NCI-H2171 (cell line): ENCODE measurements around the gene CD300LG.
A peak's percentile ranks its signal among the peaks of the same experiment; 100 is the strongest.
"Not testable (repeated sequence)": the region's sequence is repeated elsewhere in the genome, so short reads cannot be mapped to it uniquely, and the experiment has no call there.

ENCODE experiments used
- DNase-seq: peaks from one replicate; lab custom pipeline; 2025; lab: John Stamatoyannopoulos, UW

The CD300LG gene

GRCh38 chr17:43879723-43880419 lies 32.9 kb downstream of the CD300LG start:
- no peak for DNase-seq

DNA sequence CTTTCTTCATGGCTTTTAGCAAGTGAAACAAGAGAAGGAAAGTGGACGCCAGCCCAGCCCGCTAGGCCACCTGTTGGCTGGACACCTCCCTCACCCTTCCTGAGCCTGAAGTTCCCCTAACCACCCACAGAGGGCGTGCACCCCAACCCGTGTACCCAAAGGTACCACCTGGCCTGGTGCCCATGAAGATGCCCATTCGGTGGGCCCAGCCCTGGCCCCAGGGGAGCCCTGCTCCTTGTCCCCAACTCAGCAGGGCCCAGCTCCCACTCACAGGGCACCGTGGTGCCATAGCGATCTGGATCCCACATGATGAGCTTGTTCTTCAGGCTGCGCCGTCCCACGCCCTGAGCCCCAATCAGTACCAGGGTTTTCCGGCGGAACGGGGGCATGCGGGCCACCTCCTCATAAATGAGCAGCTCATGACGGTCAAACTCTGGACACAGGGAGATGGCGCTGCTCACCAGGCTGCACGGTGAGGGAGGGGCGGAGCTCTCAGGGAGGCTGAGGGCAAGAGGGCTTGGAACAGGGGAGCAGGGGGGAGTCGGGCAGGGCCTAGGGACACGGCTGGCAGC lies 33.5 kb downstream of the CD300LG start:
- DNase-seq = no peak

GRCh38 chr17:43881181-43881580 lies 34.2 kb downstream of the CD300LG start:
- DNase-seq = no peak

DNA sequence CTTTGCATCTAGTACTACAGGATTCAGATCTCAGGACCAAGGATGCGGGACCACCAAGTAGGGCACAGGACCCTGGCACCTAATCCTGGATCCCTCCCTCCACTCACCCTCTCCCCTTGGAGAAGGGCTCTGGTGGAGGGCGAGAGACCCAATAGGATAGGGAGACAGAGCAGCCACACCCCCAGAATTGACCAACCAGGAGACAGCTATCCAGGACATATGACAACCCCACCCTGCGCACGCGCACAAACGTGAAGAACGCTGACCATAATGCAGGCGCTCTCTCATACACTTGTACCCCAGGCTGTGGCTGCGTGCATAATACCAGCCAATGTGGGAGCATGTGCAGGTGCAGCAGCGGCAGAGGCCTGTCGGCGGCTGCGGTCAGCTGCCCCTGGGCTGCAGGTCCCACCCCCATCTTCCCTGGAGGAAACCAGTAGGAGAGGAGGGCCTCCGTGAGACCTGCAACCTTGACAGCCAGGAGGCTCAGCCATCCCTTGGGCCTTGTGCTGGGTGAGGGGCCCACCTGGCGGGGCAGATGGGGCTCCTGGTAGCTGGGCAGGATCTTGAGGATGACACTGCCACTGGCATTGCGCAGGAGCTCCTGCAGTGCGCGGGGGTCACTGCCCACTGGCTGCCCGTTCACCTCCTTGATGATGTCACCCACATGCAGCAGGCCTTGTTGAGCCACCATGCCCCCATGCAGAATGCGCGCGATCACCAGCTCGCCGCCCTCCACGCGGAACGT lies 35.0 kb downstream of the CD300LG start:
- no peak for DNase-seq

DNA sequence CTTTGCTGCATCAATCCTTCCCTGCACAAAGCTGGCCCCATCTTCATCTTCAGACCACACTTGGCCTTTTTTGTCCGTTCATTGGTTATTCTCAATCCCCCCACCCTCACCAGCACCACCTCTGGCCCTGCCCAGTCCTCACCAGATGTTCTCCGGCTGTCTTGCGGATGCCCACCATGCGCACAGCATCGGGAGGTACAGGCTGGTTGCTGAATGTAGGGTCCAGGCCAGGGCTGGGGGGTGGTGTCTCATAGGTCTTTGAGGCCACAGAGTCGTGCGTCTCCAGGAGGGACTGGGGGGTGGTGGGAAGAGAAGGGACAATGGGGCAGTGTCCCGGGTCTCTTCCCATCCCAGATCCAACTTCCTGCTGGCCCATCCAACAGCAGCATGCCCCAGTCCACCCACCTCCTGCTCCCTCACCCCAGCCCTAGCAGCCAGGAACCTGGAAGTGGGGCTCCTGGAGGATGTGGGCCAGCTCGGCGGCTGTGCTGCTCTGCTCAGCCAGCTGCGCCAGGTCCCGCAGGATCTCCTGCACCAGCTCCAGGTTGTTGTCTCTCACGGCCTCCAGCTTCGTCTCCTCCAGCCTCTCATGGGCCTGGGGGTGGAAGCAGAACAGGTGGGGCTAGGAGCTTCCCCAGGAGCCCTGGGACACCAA lies 35.9 kb downstream of the CD300LG start:
- no peak for DNase-seq

DNA sequence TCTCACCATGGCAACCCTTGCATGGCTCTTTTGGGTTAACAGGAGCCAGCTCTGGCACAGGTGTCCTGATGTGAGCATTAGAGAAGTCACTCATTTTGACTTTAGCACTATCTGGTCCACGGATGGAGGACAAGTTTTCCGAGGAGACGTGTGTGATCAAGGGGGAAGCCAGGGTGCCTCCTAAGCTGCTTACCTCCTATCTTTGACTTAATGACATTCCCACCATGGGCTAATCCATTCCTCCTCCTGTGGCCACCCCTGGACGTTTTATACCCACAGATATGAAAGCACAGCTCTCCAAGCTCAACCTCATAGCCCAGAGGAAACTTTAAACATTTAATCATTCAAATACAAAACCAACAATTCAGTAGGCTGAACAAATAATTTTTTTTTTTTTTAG lies 41.6 kb downstream of the CD300LG start:
- no peak for DNase-seq

- no peak for DNase-seq
These were observed 43.3 kb downstream of the CD300LG start for GRCh38 chr17:43890240-43890639.

DNA sequence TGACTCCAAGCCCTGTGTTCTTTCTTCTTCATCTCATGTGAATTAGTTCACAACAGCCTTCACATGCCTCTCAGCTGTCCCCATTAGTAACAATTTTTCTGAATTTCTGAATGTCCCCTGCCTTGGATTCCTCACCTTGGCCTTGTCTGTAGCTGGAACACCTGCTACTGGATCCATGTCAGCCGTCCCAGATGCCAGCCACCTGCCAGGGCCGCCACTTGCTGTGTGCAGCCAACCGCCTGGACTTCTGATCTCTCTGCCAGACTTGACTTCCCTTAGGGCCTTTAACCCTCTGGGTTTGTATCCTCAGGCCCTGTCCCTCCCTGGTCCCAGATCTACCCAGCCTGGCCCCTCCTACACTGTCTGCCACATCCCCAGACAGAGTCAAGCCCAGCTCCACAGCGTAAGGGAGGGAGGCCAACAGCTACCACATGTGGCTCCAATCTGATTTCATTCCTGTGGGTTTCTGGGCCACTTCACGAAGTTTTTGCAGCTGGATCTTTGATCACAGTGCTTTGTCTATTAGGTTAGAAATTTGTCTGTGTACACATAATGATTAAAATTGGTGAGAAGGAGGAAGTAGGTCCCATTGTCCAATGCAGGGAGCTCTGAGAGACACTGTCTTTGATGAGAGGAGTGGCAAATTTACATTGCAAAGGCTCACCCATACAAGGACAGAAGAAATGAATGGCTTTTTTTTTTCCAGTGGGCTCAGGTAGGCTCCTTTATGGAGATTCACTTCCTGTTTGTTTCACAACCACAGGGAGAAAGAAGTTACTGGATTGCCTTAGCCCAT lies 45.1 kb downstream of the CD300LG start:
- no peak for DNase-seq

DNA sequence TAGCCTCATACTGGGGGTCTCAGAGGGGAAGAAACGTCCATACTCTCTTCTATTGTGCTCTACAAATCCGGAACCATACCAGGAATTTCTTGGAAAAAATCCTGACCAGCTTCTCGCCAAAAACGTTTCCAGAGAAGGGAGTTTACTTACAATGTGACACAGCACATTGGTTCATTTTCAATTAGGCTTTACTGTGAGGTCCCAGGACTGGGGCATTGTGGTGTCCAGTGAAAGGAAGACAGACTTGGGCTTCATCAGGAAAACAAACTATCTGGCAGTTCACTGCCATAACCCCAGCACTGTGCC lies 45.6 kb downstream of the CD300LG start:
- DNase-seq = no peak

- not testable (repeated sequence) for DNase-seq
These were observed 47.5 kb downstream of the CD300LG start for GRCh38 chr17:43894494-43894893.

DNA sequence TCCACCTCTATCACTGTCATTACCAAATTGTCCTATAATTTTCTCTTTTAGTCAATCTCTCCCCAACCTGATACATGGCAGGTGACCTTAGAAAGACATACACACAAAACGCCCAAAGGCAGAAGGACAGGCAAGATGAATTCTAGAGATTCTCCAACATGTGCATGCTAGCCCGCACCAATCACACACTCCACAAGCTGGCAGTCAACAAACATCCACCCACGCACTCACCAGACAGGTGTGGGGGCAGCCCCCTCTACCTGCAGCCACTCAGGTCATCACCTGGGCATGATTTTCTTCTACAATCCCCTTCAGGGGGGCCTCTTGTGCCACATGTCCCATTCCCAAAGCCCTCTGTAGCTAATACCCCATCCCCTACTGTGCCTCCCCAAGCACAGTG lies 50.9 kb downstream of the CD300LG start:
- no peak for DNase-seq

DNA sequence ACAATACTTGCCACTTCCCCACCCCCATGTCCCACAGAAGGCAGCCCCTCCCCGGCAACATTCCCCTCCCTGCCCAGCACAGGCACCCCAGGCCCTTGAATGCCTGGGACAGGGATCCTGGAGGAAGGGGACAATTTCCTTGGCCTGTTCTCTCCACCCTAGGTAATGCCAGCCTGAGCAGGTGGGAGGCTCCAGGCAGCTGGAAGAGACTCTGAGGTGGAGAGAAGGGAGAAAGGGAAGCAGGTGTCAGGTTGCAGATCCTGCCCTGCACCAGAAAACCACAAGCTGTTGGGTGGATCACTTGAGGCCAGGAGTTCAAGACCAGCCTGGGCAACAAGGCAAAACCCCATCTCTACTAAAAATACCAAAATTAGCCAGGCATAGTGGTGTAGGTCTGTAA lies 51.5 kb downstream of the CD300LG start:
- peak; percentile 25 for DNase-seq

- DNase-seq = peak; percentile 87
These were observed 53.3 kb downstream of the CD300LG start for GRCh38 chr17:43900183-43900857.

GRCh38 chr17:43900858-43901754 lies 54.1 kb downstream of the CD300LG start:
- DNase-seq = no peak

DNA sequence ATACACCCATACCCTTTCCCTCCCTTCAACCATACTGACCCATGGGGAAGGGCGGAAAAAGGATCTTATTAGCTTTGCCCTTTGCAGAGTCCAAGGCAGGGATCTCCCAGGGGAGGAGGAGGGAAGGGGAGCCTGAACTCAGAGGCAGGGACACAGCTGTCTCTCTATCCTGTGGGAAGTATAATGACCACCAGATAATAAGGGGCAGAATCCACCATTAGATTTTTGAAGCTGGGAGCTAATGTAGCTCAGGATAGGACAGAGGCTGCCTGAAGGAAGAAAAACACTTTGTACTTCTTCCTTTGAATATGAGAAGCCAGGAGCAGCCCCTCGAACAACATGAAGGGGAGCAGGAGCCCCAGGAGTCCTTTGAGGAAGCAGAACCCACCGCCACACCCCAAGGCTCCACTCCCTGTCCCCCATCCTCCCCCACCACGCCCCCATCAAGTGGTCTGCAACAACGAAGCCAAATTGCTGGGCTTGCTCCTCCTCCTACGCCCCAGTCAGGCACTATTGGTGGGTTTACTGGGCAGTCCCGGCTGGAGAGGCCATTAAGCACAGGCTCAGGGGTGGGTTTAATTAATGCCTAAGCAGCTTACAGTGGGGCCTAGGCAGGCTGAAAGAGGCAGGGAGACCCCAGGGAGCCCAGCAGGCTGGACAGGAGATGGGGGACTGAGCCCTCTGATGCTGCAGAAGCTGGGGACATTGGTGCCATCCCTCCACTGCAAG lies 55.0 kb downstream of the CD300LG start:
- no peak for DNase-seq

DNA sequence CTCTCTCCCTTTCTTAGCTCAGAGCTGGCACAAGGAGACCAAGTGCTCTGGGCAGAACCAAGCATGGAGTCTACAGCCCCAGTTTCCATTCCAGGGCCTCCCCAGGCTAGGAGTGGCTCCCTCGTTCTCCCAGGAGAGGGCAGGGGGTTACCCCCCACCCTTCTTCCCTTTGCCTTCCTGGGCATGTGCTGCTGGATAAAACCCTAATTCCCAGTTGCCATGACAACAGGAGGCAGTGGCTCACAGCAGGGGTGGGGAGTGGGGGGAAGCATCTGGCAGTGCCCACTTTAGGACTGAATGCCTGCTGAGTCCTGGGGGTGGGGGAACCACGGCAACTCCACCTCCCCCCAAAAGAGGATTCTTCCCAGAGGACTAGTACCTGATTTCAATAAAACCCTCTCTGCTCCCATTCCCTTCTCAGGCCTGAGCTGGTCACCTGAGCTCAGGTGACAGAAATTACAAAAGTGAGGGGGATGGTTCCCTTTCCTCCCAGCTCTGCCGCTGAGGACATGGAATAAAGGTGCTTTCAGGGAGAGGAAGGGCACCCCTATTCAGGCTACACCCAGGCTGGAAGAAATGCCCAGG lies 58.5 kb downstream of the CD300LG start:
- DNase-seq = peak; percentile 36

GRCh38 chr17:43905985-43906852 lies 59.2 kb downstream of the CD300LG start:
- peak; percentile 39 for DNase-seq

DNA sequence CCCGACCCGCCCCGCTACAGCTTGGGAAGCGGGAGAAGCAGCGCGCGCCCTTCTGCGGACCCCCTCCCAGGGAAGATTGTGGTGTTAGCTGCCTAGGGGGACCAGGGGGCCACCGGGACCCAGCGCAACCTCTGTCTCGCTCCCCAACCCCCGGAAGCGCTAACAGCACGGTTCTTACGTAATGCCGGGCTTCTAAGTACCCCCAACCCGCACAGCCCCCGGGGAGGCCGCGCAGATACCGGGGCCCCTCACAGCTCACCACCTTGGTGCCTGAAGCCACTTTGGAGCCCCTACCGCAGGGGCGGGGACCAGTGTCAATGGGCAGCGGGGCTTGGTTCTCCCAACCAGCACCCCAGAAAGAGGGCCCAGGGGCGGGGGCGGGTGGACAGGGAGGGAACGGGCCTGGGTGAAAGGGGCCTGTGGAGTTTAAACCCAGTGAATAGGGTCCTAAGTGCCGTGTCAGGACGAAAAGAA lies 60.0 kb downstream of the CD300LG start:
- no peak for DNase-seq
